ENCODE data around the gene SHISA7.
"Not testable (repeated sequence)": the region's sequence is repeated elsewhere in the genome, so short reads cannot be mapped to it uniquely, and the experiment has no call there.

The SHISA7 gene

GRCh38 chr19:55451965-55452748 is 9.1 kb upstream of the SHISA7 start:
- no peak for DNase-seq (ENCODE audit: low read depth)
- H3K4me3 ChIP-seq (ENCODE audit: low read depth, low read length) = peak overlapping the region; percentile 30

GRCh38 chr19:55451163-55451964 is 8.3 kb upstream of the SHISA7 start:
- peak overlapping the region; percentile 30 for H3K4me3 ChIP-seq (ENCODE audit: low read depth, low read length)
- no peak for DNase-seq (ENCODE audit: low read depth)

GRCh38 chr19:55449469-55449868 is 6.4 kb upstream of the SHISA7 start:
- DNase-seq (ENCODE audit: low read depth) = no peak

GRCh38 chr19:55448175-55448490 is 5.0 kb upstream of the SHISA7 start:
- not testable (repeated sequence) for H3K4me3 ChIP-seq (ENCODE audit: low read depth, low read length); DNase-seq (ENCODE audit: low read depth)

More at GRCh38 chr19:55449469-55449868, 6.4 kb upstream of the SHISA7 start:
- H3K4me3 ChIP-seq (ENCODE audit: low read depth, low read length) = no peak overlapping the region

GRCh38 chr19:55447421-55448174 is 4.5 kb upstream of the SHISA7 start:
- DNase-seq (ENCODE audit: low read depth) = no peak
- H3K4me3 ChIP-seq (ENCODE audit: low read depth, low read length) = no peak overlapping the region

GRCh38 chr19:55446060-55446459 is 3.0 kb upstream of the SHISA7 start:
- H3K4me3 ChIP-seq (ENCODE audit: low read depth, low read length) = no peak overlapping the region

GRCh38 chr19:55444646-55445045 is 1.5 kb upstream of the SHISA7 start:
- no peak overlapping the region for H3K4me3 ChIP-seq (ENCODE audit: low read depth, low read length)
- DNase-seq (ENCODE audit: low read depth) = no peak

More at GRCh38 chr19:55446060-55446459, 3.0 kb upstream of the SHISA7 start:
- DNase-seq (ENCODE audit: low read depth) = no peak

- DNase-seq (ENCODE audit: low read depth) = no peak
- H3K4me3 ChIP-seq (ENCODE audit: low read depth, low read length) = no peak overlapping the region
These were observed 852 bp upstream of the SHISA7 start for GRCh38 chr19:55443824-55444480.

GRCh38 chr19:55442372-55442961 is 633 bp downstream of the SHISA7 start:
- H3K4me3 ChIP-seq (ENCODE audit: low read depth, low read length) = no peak overlapping the region

GRCh38 chr19:55441692-55442321 is 1.3 kb downstream of the SHISA7 start:
- DNase-seq (ENCODE audit: low read depth) = no peak
- no peak overlapping the region for H3K4me3 ChIP-seq (ENCODE audit: low read depth, low read length)

More at GRCh38 chr19:55442372-55442961, 633 bp downstream of the SHISA7 start:
- no peak for DNase-seq (ENCODE audit: low read depth)

GRCh38 chr19:55441319-55441691 is 1.8 kb downstream of the SHISA7 start:
- no peak overlapping the region for H3K4me3 ChIP-seq (ENCODE audit: low read depth, low read length)
- DNase-seq (ENCODE audit: low read depth) = no peak

- DNase-seq (ENCODE audit: low read depth) = no peak
- no peak overlapping the region for H3K4me3 ChIP-seq (ENCODE audit: low read depth, low read length)
These were observed 2.5 kb downstream of the SHISA7 start for GRCh38 chr19:55440411-55441105.

GRCh38 chr19:55439052-55439451 is 4.0 kb downstream of the SHISA7 start:
- no peak for DNase-seq (ENCODE audit: low read depth)
- no peak overlapping the region for H3K4me3 ChIP-seq (ENCODE audit: low read depth, low read length)

- H3K4me3 ChIP-seq (ENCODE audit: low read depth, low read length) = no peak overlapping the region
- no peak for DNase-seq (ENCODE audit: low read depth)
These were observed 5.7 kb downstream of the SHISA7 start for GRCh38 chr19:55437410-55437809.

GRCh38 chr19:55436847-55437246 is 6.3 kb downstream of the SHISA7 start:
- DNase-seq (ENCODE audit: low read depth) = no peak
- H3K4me3 ChIP-seq (ENCODE audit: low read depth, low read length) = no peak overlapping the region

GRCh38 chr19:55435020-55435419 is 8.1 kb downstream of the SHISA7 start:
- H3K4me3 ChIP-seq (ENCODE audit: low read depth, low read length) = no peak overlapping the region
- DNase-seq (ENCODE audit: low read depth) = no peak

- no peak for DNase-seq (ENCODE audit: low read depth)
- no peak overlapping the region for H3K4me3 ChIP-seq (ENCODE audit: low read depth, low read length)
These were observed 8.7 kb downstream of the SHISA7 start for GRCh38 chr19:55434356-55434919.

GRCh38 chr19:55433292-55433691 is 9.8 kb downstream of the SHISA7 start:
- H3K4me3 ChIP-seq (ENCODE audit: low read depth, low read length) = no peak overlapping the region

More at GRCh38 chr19:55433292-55433691, 9.8 kb downstream of the SHISA7 start:
- no peak for DNase-seq (ENCODE audit: low read depth)

Data from skeletal muscle cell (primary cell).